Measurements from ENCODE around the gene DNAH8.

DNA sequence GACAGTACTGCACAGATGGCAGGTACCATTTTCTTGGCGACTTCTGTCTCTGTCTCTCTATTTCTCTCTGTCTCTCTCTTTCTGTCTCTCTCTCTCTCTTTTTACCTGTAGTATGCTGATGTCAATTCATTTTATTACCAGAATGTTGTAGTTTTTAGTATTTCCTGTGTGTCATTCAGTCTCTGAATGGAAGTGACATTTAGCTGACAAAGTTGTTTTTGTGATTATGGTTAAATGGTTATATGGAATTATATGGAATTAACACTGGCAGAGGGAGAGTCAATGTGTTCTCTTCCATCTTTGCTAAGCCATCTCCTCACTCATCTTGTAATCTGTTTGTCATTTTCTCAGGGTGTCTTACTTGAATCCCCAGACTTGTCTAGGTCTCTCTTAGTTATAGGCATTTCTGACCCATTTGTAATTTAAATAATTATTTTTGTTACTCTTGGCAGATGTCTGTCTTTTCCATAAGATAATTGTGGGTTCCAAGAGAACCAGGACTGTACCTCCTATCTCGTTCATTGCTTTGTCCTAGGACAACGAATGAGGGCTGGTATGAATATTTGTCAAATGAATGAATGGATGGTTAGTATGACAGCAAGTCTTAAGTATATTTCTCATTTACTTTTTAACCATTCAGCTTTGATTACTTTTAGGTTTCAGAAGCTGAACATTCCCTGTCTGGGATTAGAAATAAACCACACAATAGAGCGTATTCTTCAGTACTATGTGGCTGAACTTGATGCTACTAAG, 64.4 kb downstream of the DNAH8 start:
- TF ChIP-seq, protein P1, sequence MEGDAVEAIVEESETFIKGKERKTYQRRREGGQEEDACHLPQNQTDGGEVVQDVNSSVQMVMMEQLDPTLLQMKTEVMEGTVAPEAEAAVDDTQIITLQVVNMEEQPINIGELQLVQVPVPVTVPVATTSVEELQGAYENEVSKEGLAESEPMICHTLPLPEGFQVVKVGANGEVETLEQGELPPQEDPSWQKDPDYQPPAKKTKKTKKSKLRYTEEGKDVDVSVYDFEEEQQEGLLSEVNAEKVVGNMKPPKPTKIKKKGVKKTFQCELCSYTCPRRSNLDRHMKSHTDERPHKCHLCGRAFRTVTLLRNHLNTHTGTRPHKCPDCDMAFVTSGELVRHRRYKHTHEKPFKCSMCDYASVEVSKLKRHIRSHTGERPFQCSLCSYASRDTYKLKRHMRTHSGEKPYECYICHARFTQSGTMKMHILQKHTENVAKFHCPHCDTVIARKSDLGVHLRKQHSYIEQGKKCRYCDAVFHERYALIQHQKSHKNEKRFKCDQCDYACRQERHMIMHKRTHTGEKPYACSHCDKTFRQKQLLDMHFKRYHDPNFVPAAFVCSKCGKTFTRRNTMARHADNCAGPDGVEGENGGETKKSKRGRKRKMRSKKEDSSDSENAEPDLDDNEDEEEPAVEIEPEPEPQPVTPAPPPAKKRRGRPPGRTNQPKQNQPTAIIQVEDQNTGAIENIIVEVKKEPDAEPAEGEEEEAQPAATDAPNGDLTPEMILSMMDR (IDR thresholded peaks at IDR 0.05), result no peak
- TF ChIP-seq POLR2A (IDR thresholded peaks at IDR 0.05), result no peak

Measured in testis (tissue), 2 donors.